Endothelial cell of umbilical vein (primary cell): ENCODE data around the gene RPL38. TPM values are rescaled to one million over a fixed set of nuclear protein-coding genes. Genes with fewer than 3 reads are reported as not detected.

Source experiments
- BruUV-seq: library from RNA; stranded (reverse); fragments of 400-500 nt; replicated peaks from 2 replicates; lab custom pipeline; 2021; lab: Mats Ljungman, UMichigan
- CTCF ChIA-PET: fragments of 300-600, 350-600 bp; sonication (Branson Sonifier 250); formaldehyde crosslinking; loops from one replicate; lab custom pipeline; 2021; ENCODE audit warnings: antibody characterized with exemption, inconsistent platforms; lab: Charles Lee
- POLR2A ChIA-PET: fragments of 300-600, 350-600 bp; sonication (Branson Sonifier 250); formaldehyde crosslinking; loops from one replicate; lab custom pipeline; 2021; ENCODE audit warnings: antibody characterized with exemption, inconsistent platforms; lab: Charles Lee
- DNase-seq: peaks from one replicate; pipeline ENCODE4 v3.0.0-alpha.2; 2011; ENCODE audit warnings: low read depth, low spot score
- FAIRE-seq: peaks from 2 replicates; lab custom pipeline; 2011; peaks lifted over from hg19 to GRCh38; lab: Jason Lieb, UNC
- H2AFZ ChIP-seq: 2 replicates; pipeline ENCODE4 v1.6.0; 2012; ENCODE audit warnings: low read depth, low read length, control low read depth, inconsistent platforms
- H3K27ac ChIP-seq: 2 replicates; pipeline ENCODE4 v1.5.1; 2011; ENCODE audit warnings: low read depth, mild to moderate bottlenecking, control low read depth, low read length, moderate library complexity; ENCODE audit not compliant: insufficient read depth
- H3K27me3 ChIP-seq, 2 experiments: 2 replicates each; pipeline versions ENCODE4 v1.6.0 to v1.6.1; 2011; ENCODE audit warnings: low read length in 2 of 2, mixed read lengths in 1 of 2; ENCODE audit not compliant: control insufficient read depth in 2 of 2, insufficient read depth in 2 of 2
- H3K36me3 ChIP-seq, 2 experiments: 2 replicates in 1 of 2; 3 replicates in 1 of 2; pipeline ENCODE4 v1.5.1; 2011; ENCODE audit warnings: low read length in 2 of 2, mild to moderate bottlenecking in 1 of 2, moderate library complexity in 1 of 2; ENCODE audit not compliant: control insufficient read depth in 2 of 2, insufficient read depth in 2 of 2; ENCODE audit errors: extremely low read depth in 1 of 2
- H3K4me1 ChIP-seq: 3 replicates; pipeline ENCODE4 v1.5.1; 2011; ENCODE audit warnings: mild to moderate bottlenecking, low read length; ENCODE audit not compliant: control insufficient read depth, insufficient read depth; ENCODE audit errors: extremely low read depth
- H3K4me2 ChIP-seq: 2 replicates; pipeline ENCODE4 v1.6.1; 2011; ENCODE audit warnings: low read length, control low read depth, mixed read lengths; ENCODE audit not compliant: insufficient read depth
- H3K4me3 ChIP-seq, 3 experiments: fragments of 200-600 bp in 1 of 3; sonication (generic), shearing (Covaris generic) in 1 of 3; replicated peaks in 1 of 3; 2 replicates each; pipeline ENCODE4 v1.5.1; 2011 to 2016; ENCODE audit warnings: control low read depth in 3 of 3, low read length in 3 of 3, mild to moderate bottlenecking in 2 of 3, inconsistent platforms in 1 of 3, low read depth in 1 of 3, moderate library complexity in 1 of 3; ENCODE audit not compliant: insufficient read depth in 1 of 3
- H3K79me2 ChIP-seq: 2 replicates; pipeline ENCODE4 v1.6.0; 2012; ENCODE audit warnings: low read length, inconsistent platforms; ENCODE audit not compliant: control insufficient read depth, insufficient read depth
- H3K9ac ChIP-seq: replicated peaks from 2 replicates; pipeline ENCODE3; 2011; ENCODE audit warnings: low read length, control low read depth; ENCODE audit not compliant: insufficient read depth; ENCODE audit errors: extremely low read depth
- H3K9me1 ChIP-seq: replicated peaks from 3 replicates; pipeline ENCODE4 v1.6.0; 2011; ENCODE audit warnings: mild to moderate bottlenecking, low read length; ENCODE audit not compliant: control insufficient read depth, insufficient read depth; ENCODE audit errors: extremely low read depth
- H3K9me3 ChIP-seq: replicated peaks from 2 replicates; pipeline ENCODE4 v1.5.1; 2012; ENCODE audit warnings: low read length, inconsistent platforms; ENCODE audit not compliant: control insufficient read depth, insufficient read depth
- H4K20me1 ChIP-seq: replicated peaks from 2 replicates; pipeline ENCODE3; 2011; ENCODE audit warnings: mild to moderate bottlenecking, low read length; ENCODE audit not compliant: control insufficient read depth, insufficient read depth; ENCODE audit errors: extremely low read depth
- CTCF ChIP-seq, 2 donors: IDR thresholded peaks; 1 replicate in 1 of 2; 2 replicates in 1 of 2; pipeline ENCODE4 v1.5.1; 2011; ENCODE audit warnings: low read length in 2 of 2, mild to moderate bottlenecking in 2 of 2, moderate library complexity in 2 of 2, control low read depth in 1 of 2, inconsistent platforms in 1 of 2, low read depth in 1 of 2; ENCODE audit not compliant: insufficient read depth in 1 of 2; ENCODE audit errors: extremely low read depth in 1 of 2
- EZH2 ChIP-seq: IDR thresholded peaks from 2 replicates; pipeline ENCODE4 v1.6.1; 2012; ENCODE audit warnings: borderline replicate concordance, low read depth, mild to moderate bottlenecking, moderate library complexity, low read length, inconsistent platforms; ENCODE audit not compliant: severe bottlenecking
- FOS ChIP-seq: IDR thresholded peaks from 2 replicates; pipeline ENCODE4 v1.6.1; 2011; ENCODE audit warnings: mild to moderate bottlenecking, low read length, moderate library complexity, borderline replicate concordance; ENCODE audit not compliant: insufficient read depth
- GATA2 ChIP-seq: IDR thresholded peaks from 2 replicates; pipeline ENCODE4 v1.7.0; 2011; ENCODE audit warnings: low read depth, mild to moderate bottlenecking, moderate library complexity, mixed read lengths, low read length; ENCODE audit not compliant: insufficient read length, insufficient read depth
- JUN ChIP-seq: IDR thresholded peaks from 2 replicates; pipeline ENCODE4 v1.6.1; 2011; ENCODE audit warnings: borderline replicate concordance, low read depth; ENCODE audit not compliant: insufficient read length, insufficient read depth
- MAX ChIP-seq: IDR thresholded peaks from 2 replicates; pipeline ENCODE4 v1.6.1; 2011; ENCODE audit not compliant: insufficient read depth, insufficient read length
- MYC ChIP-seq: IDR thresholded peaks from one replicate; pipeline ENCODE4 v1.6.1; 2011; ENCODE audit warnings: mild to moderate bottlenecking, low read depth, low read length
- POLR2A ChIP-seq: IDR thresholded peaks from 2 replicates; pipeline ENCODE4 v1.6.1; 2012; ENCODE audit warnings: low read depth, mild to moderate bottlenecking, control low read depth, low read length
- POLR2AphosphoS5 ChIP-seq: IDR thresholded peaks from 2 replicates; pipeline ENCODE4 v1.6.1; 2012; ENCODE audit warnings: low read depth, mild to moderate bottlenecking, control low read depth, low read length, moderate library complexity; ENCODE audit not compliant: insufficient read depth
- dilution Hi-C: fragments of 300-500 bp; cut with MboI; formaldehyde crosslinking; loops from one replicate; pipeline ENCODE4 v1.15.0; 2019; ENCODE audit warnings: low sequenced_read_pairs; ENCODE audit not compliant: extremely low pct_ligation_motif_present
- intact Hi-C: fragments of 100-400 bp; cut with micrococcal nuclease; formaldehyde crosslinking; loops from one replicate; pipeline ENCODE4 v1.10.0; 2022
- polyA plus RNA-seq, 4 experiments: library from polyadenylated mRNA; depleted of rRNA in 3 of 4; stranded (reverse) in 3 of 4; unstranded in 1 of 4; fragments of >200 nt; gene quantifications; 2 replicates each; pipeline versions ENCODE4 v1.2.1 to v1.2.3, GENCODE V29; 2011 to 2012; ENCODE audit warnings: missing spikeins in 1 of 4
- total RNA-seq: library from RNA; stranded (reverse); gene quantifications from 2 replicates; pipeline ENCODE4 v1.2.3, GENCODE V29; 2021

The RPL38 gene
- total and polyA plus RNA-seq, 2 donors (not counting 3 experiments of a cell fraction or from before 2014, with no cell fraction given) = 256 to 1,006 TPM

GRCh38 chr17:74157366-74157765 is 46.1 kb upstream of the RPL38 start:
- Histone ChIP-seq H3K4me2 (no peak overlapping the region), H2AFZ (no peak overlapping the region), H3K9me1 (no peaks in the 10 kb centered on the region), H3K4me3 (no peak overlapping the region), H4K20me1 (no peaks in the 10 kb centered on the region), H3K36me3 (no peaks in the 10 kb centered on the region), H3K9ac (no peak overlapping the region), H3K9me3 (no peaks in the 10 kb centered on the region), H3K27me3 (no peaks in the 10 kb centered on the region), H3K27ac (no peak overlapping the region), H3K79me2 (no peaks in the 10 kb centered on the region), H3K4me1 (no peaks in the 10 kb centered on the region)
- ChIA-PET POLR2A (no interaction called here), CTCF (no interaction called here)
- BruUV-seq = no TSS peak
- DNase-seq = no peak
- TF ChIP-seq MAX (no peak), GATA2 (no peak), CTCF (IDR thresholded peaks at IDR 0.05; ENCODE audit: extremely low read depth in 1 of 2, insufficient read depth in 1 of 2, low read depth in 1 of 2, low read length in 2 of 2) (no peak), POLR2A (no peak), FOS (no peak), POLR2AphosphoS5 (no peak)
- intact Hi-C loops = no loop called here
- FAIRE-seq = no peak
- dilution Hi-C loops = no loop called here

- no TSS peak for BruUV-seq
- no peaks in the 10 kb centered on the region for H3K36me3 ChIP-seq
- H3K27me3 ChIP-seq = no peaks in the 10 kb centered on the region
- no peak overlapping the region for H3K9ac ChIP-seq
- TF ChIP-seq JUN = no peak
- TF ChIP-seq EZH2 = no peak
- no peak for TF ChIP-seq CTCF (IDR thresholded peaks at IDR 0.05; ENCODE audit: extremely low read depth in 1 of 2, insufficient read depth in 1 of 2, low read depth in 1 of 2, low read length in 2 of 2)
- TF ChIP-seq FOS = no peak
- TF ChIP-seq POLR2AphosphoS5 = no peak
- no peak for TF ChIP-seq POLR2A
- no peak for TF ChIP-seq GATA2
- no peak for TF ChIP-seq MYC
- no peak for TF ChIP-seq MAX
- intact Hi-C loops = no loop called here
- H3K9me1 ChIP-seq = no peaks in the 10 kb centered on the region
- CTCF ChIA-PET = no interaction called here
- no peaks in the 10 kb centered on the region for H4K20me1 ChIP-seq
- H3K4me3 ChIP-seq = no peak overlapping the region
- POLR2A ChIA-PET = no interaction called here
- dilution Hi-C loops = no loop called here
- no peaks in the 10 kb centered on the region for H3K4me1 ChIP-seq
- no peak overlapping the region for H3K4me2 ChIP-seq
- FAIRE-seq (no peak), DNase-seq (no peak)
- H3K27ac ChIP-seq = no peak overlapping the region
- no peaks in the 10 kb centered on the region for H3K9me3 ChIP-seq
- no peak overlapping the region for H2AFZ ChIP-seq
- no peaks in the 10 kb centered on the region for H3K79me2 ChIP-seq
Measured at GRCh38 chr17:74158761-74159160, 44.7 kb upstream of the RPL38 start.
